ENCODE data around the gene DPYSL4. TPM values are rescaled to one million over a fixed set of nuclear protein-coding genes. Genes with fewer than 3 reads are reported as not detected.

DPYSL4 gene
- total and polyA plus RNA-seq, 2 experiments from 2014 or later = 10.6 to 23.9 TPM

GRCh38 chr10:132164761-132165278 lies 21.9 kb upstream of the DPYSL4 start:
- peak; percentile 45 for DNase-seq (ENCODE audit: low spot score)
- H3K36me3 ChIP-seq (ENCODE audit: insufficient read depth) = no peaks in the 10 kb centered on the region
- H4K20me1 ChIP-seq (replicated peaks; ENCODE audit: insufficient read depth) = no peaks in the 10 kb centered on the region
- H2AFZ ChIP-seq = no peak overlapping the region
- H3K4me2 ChIP-seq = no peak overlapping the region
- Mint-ChIP-seq H3K4me1 (peaks cover 23% of the 10 kb centered on the region), H3K36me3 (ENCODE audit: low read depth) (no peaks in the 10 kb centered on the region), H3K9me3 (no peaks in the 10 kb centered on the region), H3K27ac (no peak overlapping the region), H3K27me3 (ENCODE audit: insufficient read depth, low read depth, poor library complexity) (peaks cover 14% of the 10 kb centered on the region), H3K4me3 (no peak overlapping the region)
- peak; percentile 53 for ATAC-seq
- no peak overlapping the region for H3K27ac ChIP-seq (ENCODE audit: low read depth)
- H3K9me2 ChIP-seq (ENCODE audit: insufficient read depth) = no peaks in the 10 kb centered on the region
- no peaks in the 10 kb centered on the region for H3F3A ChIP-seq (replicated peaks; ENCODE audit: low read depth)
- H3K79me2 ChIP-seq (replicated peaks; ENCODE audit: insufficient read depth) = no peaks in the 10 kb centered on the region
- H3K4me1 ChIP-seq (ENCODE audit: insufficient read depth) = peaks cover 11% of the 10 kb centered on the region
- TF ChIP-seq ZNF114 (CRISPR knock-in tag; IDR thresholded peaks at IDR 0.05) (no peak), STAT1 (IDR thresholded peaks at IDR 0.05; ENCODE audit: unreplicated experiment) (no peak), ETS1 (IDR thresholded peaks at IDR 0.05) (no peak), JUNB (IDR thresholded peaks at IDR 0.05; ENCODE audit: unreplicated experiment) (no peak), EZH2phosphoT487 (IDR thresholded peaks at IDR 0.05; ENCODE audit: unreplicated experiment) (no peak), CREB1 (CRISPR knock-in tag; IDR thresholded peaks at IDR 0.05; ENCODE audit: low read depth) (no peak)
- no peaks in the 10 kb centered on the region for H3K27me3 ChIP-seq (ENCODE audit: insufficient read depth)
- H3K4me3 ChIP-seq = no peak overlapping the region

- Histone ChIP-seq H3K9me2 (ENCODE audit: insufficient read depth) (no peaks in the 10 kb centered on the region), H3K4me2 (no peak overlapping the region), H3K79me2 (replicated peaks; ENCODE audit: insufficient read depth) (no peaks in the 10 kb centered on the region), H3K36me3 (ENCODE audit: insufficient read depth) (no peaks in the 10 kb centered on the region), H3F3A (replicated peaks; ENCODE audit: low read depth) (no peaks in the 10 kb centered on the region), H3K27ac (ENCODE audit: low read depth) (no peak overlapping the region), H4K20me1 (replicated peaks; ENCODE audit: insufficient read depth) (no peaks in the 10 kb centered on the region), H3K27me3 (ENCODE audit: insufficient read depth) (no peaks in the 10 kb centered on the region), H3K4me3 (no peak overlapping the region), H2AFZ (no peak overlapping the region), H3K4me1 (ENCODE audit: insufficient read depth) (peaks cover 11% of the 10 kb centered on the region)
- H3K4me1 Mint-ChIP-seq = peaks cover 23% of the 10 kb centered on the region
- H3K27ac Mint-ChIP-seq = no peak overlapping the region
- peaks cover 14% of the 10 kb centered on the region for H3K27me3 Mint-ChIP-seq (ENCODE audit: insufficient read depth, low read depth, poor library complexity)
- no peaks in the 10 kb centered on the region for H3K36me3 Mint-ChIP-seq (ENCODE audit: low read depth)
- no peak for ATAC-seq
- no peak overlapping the region for H3K4me3 Mint-ChIP-seq
- H3K9me3 Mint-ChIP-seq = no peaks in the 10 kb centered on the region
- DNase-seq (ENCODE audit: low spot score) = no peak
- no peak for TF ChIP-seq CREB1 (CRISPR knock-in tag; IDR thresholded peaks at IDR 0.05; ENCODE audit: low read depth)
- no peak for TF ChIP-seq REST (IDR thresholded peaks at IDR 0.05; ENCODE audit: unreplicated experiment)
- no peak for TF ChIP-seq CTCF (conservative IDR thresholded peaks at IDR 0.05; ENCODE audit: low read depth in 2 of 2)
- no peak for TF ChIP-seq POLR2AphosphoS5 (IDR thresholded peaks at IDR 0.05; ENCODE audit: low read depth)
- no peak for TF ChIP-seq JUNB (IDR thresholded peaks at IDR 0.05; ENCODE audit: unreplicated experiment)
- no peak for TF ChIP-seq EZH2phosphoT487 (IDR thresholded peaks at IDR 0.05; ENCODE audit: unreplicated experiment)
- no peak for TF ChIP-seq NANOG (IDR thresholded peaks at IDR 0.05; ENCODE audit: borderline replicate concordance)
These were observed 21.2 kb upstream of the DPYSL4 start for GRCh38 chr10:132165416-132165980.

Data from GM23338 (cell line).